Stimulated activated CD4-positive, alpha-beta T cell treated with anti-CD3 and anti-CD28 coated beads, Interleukin-15, amount 100 ng/mL, for 24 hours (primary cell): Measurements from ENCODE around the gene ZNF738.
"Not testable (repeated sequence)": the region's sequence is repeated elsewhere in the genome, so short reads cannot be mapped to it uniquely, and the experiment has no call there.

Experiments used
- DNase-seq: peaks from one replicate; pipeline ENCODE4 v3.0.0-alpha.2; 2020

The ZNF738 gene

GRCh38 chr19:21358768-21359451 is at the start of gene ZNF738:
ZNF738 (plus strand) TSS chr19:21359000; CDS start chr19:21359141, 141 bp downstream.
- peak; percentile 90 for DNase-seq

- not testable (repeated sequence) for DNase-seq
Observed at GRCh38 chr19:21312807-21313206, 46.0 kb upstream of the ZNF738 start.

GRCh38 chr19:21314676-21315075 is 44.1 kb upstream of the ZNF738 start:
- no peak for DNase-seq

- no peak for DNase-seq
Observed at GRCh38 chr19:21317821-21318220, 41.0 kb upstream of the ZNF738 start.

GRCh38 chr19:21321134-21321533 is 37.7 kb upstream of the ZNF738 start:
- DNase-seq, result peak; percentile 11

- no peak for DNase-seq
Observed at GRCh38 chr19:21321996-21322395, 36.8 kb upstream of the ZNF738 start.

GRCh38 chr19:21322528-21322927 is 36.3 kb upstream of the ZNF738 start:
- no peak for DNase-seq

GRCh38 chr19:21323000-21323399 is 35.8 kb upstream of the ZNF738 start:
- DNase-seq, result no peak

- no peak for DNase-seq
Observed at GRCh38 chr19:21326169-21326568, 32.6 kb upstream of the ZNF738 start.

GRCh38 chr19:21328406-21328805 is 30.4 kb upstream of the ZNF738 start:
- no peak for DNase-seq

- peak; percentile 88 for DNase-seq
Observed at GRCh38 chr19:21328885-21329605, 29.8 kb upstream of the ZNF738 start, which contains the start of gene ZNF708. ZNF708 (minus strand) TSS chr19:21329410; CDS start chr19:21329212, 198 bp downstream.

GRCh38 chr19:21335721-21336120 is 23.1 kb upstream of the ZNF738 start:
- no peak for DNase-seq

- not testable (repeated sequence) for DNase-seq
Observed at GRCh38 chr19:21344841-21345240, 14.0 kb upstream of the ZNF738 start.

- no peak for DNase-seq
Observed at GRCh38 chr19:21352830-21353229, 6.0 kb upstream of the ZNF738 start.

GRCh38 chr19:21362291-21362690 is 3.5 kb downstream of the ZNF738 start:
- DNase-seq, result no peak

GRCh38 chr19:21383980-21384582 is 25.3 kb downstream of the ZNF738 start:
- no peak for DNase-seq

- DNase-seq, result no peak
Observed at GRCh38 chr19:21396121-21396520, 37.3 kb downstream of the ZNF738 start.

GRCh38 chr19:21396893-21397572 is 38.2 kb downstream of the ZNF738 start, which contains the start of gene ZNF493:
ZNF493 (plus strand) TSS chr19:21397133; CDS start chr19:21397238, 105 bp downstream.
- DNase-seq, result peak; percentile 93

GRCh38 chr19:21398851-21399250 is 40.1 kb downstream of the ZNF738 start:
- DNase-seq, result no peak

GRCh38 chr19:21402303-21402985 is 43.6 kb downstream of the ZNF738 start:
- DNase-seq, result no peak

- DNase-seq, result no peak
Observed at GRCh38 chr19:21410166-21410565, 51.4 kb downstream of the ZNF738 start.

GRCh38 chr19:21422244-21422643 is 63.4 kb downstream of the ZNF738 start:
- no peak for DNase-seq
